GM18499 (cell line): ENCODE measurements around the gene ACBD7.

Source experiments
- ATAC-seq: cut with Tn5 transposase; IDR thresholded peaks from one replicate; pipeline ENCODE4 v1.9.1; 2021; ENCODE audit warnings: moderate number of reproducible peaks; ENCODE audit not compliant: insufficient read depth, unreplicated experiment

ACBD7 gene

GRCh38 chr10:15027741-15028140 lies 60.8 kb downstream of the ACBD7 start:
- no peak for ATAC-seq
